ENCODE measurements around the gene ACTR3C.

ACTR3C gene

GRCh38 chr7:150322833-150323681 lies at the start of gene ACTR3C, which contains the start of gene LRRC61:
Gene ACTR3C (minus strand): TSS chr7:150323545. CDS start chr7:150295296, 28,249 bp downstream.
Gene LRRC61 (plus strand): TSS chr7:150323355. CDS start chr7:150336862, 13,507 bp downstream.
- no peak for TF ChIP-seq ZNF274 (IDR thresholded peaks at IDR 0.05; ENCODE audit: low read depth, low read length)
- H3K4me3 ChIP-seq (ENCODE audit: low read length): peak within 1 kb of the TSS; percentile 88

GRCh38 chr7:150372271-150373048 lies 49.1 kb upstream of the ACTR3C start:
- TF ChIP-seq ZNF274 (IDR thresholded peaks at IDR 0.05; ENCODE audit: low read depth, low read length): no peak
- H3K4me3 ChIP-seq (ENCODE audit: low read length): no peak overlapping the region; the same call in 1 of the 2 replicates

- no peak overlapping the region for H3K4me3 ChIP-seq (ENCODE audit: low read length)
- TF ChIP-seq ZNF274 (IDR thresholded peaks at IDR 0.05; ENCODE audit: low read depth, low read length): no peak
These were observed 48.6 kb upstream of the ACTR3C start for GRCh38 chr7:150371996-150372270.

- no peak overlapping the region for H3K4me3 ChIP-seq (ENCODE audit: low read length)
- no peak for TF ChIP-seq ZNF274 (IDR thresholded peaks at IDR 0.05; ENCODE audit: low read depth, low read length)
These were observed 48.0 kb upstream of the ACTR3C start for GRCh38 chr7:150371131-150371995.

GRCh38 chr7:150370612-150371071 lies 47.3 kb upstream of the ACTR3C start:
- no peak for TF ChIP-seq ZNF274 (IDR thresholded peaks at IDR 0.05; ENCODE audit: low read depth, low read length)
- peak overlapping the region; percentile 77; the same call in 1 of the 2 replicates for H3K4me3 ChIP-seq (ENCODE audit: low read length)

GRCh38 chr7:150369748-150370501 lies 46.6 kb upstream of the ACTR3C start:
- no peak for TF ChIP-seq ZNF274 (IDR thresholded peaks at IDR 0.05; ENCODE audit: low read depth, low read length)
- peak overlapping the region; percentile 77 for H3K4me3 ChIP-seq (ENCODE audit: low read length)

- TF ChIP-seq ZNF274 (IDR thresholded peaks at IDR 0.05; ENCODE audit: low read depth, low read length): no peak
- peak overlapping the region; percentile 77 for H3K4me3 ChIP-seq (ENCODE audit: low read length)
These were observed 45.8 kb upstream of the ACTR3C start for GRCh38 chr7:150368884-150369747.

GRCh38 chr7:150368096-150368883 lies 44.9 kb upstream of the ACTR3C start, which contains the start of gene REPIN1:
Gene REPIN1 (plus strand): TSS chr7:150368822. CDS start chr7:150369712, 890 bp downstream.
- H3K4me3 ChIP-seq (ENCODE audit: low read length): peak within 1 kb of the TSS; percentile 77
- TF ChIP-seq ZNF274 (IDR thresholded peaks at IDR 0.05; ENCODE audit: low read depth, low read length): no peak

- peak overlapping the region; percentile 77; the same call in 1 of the 2 replicates for H3K4me3 ChIP-seq (ENCODE audit: low read length)
- no peak for TF ChIP-seq ZNF274 (IDR thresholded peaks at IDR 0.05; ENCODE audit: low read depth, low read length)
These were observed 44.3 kb upstream of the ACTR3C start for GRCh38 chr7:150367677-150368095.

- TF ChIP-seq ZNF274 (IDR thresholded peaks at IDR 0.05; ENCODE audit: low read depth, low read length): no peak
- no peak overlapping the region for H3K4me3 ChIP-seq (ENCODE audit: low read length)
These were observed 42.5 kb upstream of the ACTR3C start for GRCh38 chr7:150365673-150366398.

GRCh38 chr7:150365194-150365593 lies 41.8 kb upstream of the ACTR3C start:
- TF ChIP-seq ZNF274 (IDR thresholded peaks at IDR 0.05; ENCODE audit: low read depth, low read length): no peak
- H3K4me3 ChIP-seq (ENCODE audit: low read length): no peak overlapping the region
